Stimulated activated CD8-positive, alpha-beta memory T cell treated with anti-CD3 and anti-CD28 coated beads, Interleukin-12 subunit alpha, Interleukin-12 subunit beta, amount 100 ng/mL, for 24 hours (primary cell): ENCODE measurements around the gene ACR.
"Not testable (repeated sequence)": the region's sequence is repeated elsewhere in the genome, so short reads cannot be mapped to it uniquely, and the experiment has no call there.

Source experiments
- DNase-seq: peaks from one replicate; pipeline ENCODE4 v3.0.0-alpha.2; 2020; ENCODE audit errors: extremely low read depth

Gene ACR

DNA sequence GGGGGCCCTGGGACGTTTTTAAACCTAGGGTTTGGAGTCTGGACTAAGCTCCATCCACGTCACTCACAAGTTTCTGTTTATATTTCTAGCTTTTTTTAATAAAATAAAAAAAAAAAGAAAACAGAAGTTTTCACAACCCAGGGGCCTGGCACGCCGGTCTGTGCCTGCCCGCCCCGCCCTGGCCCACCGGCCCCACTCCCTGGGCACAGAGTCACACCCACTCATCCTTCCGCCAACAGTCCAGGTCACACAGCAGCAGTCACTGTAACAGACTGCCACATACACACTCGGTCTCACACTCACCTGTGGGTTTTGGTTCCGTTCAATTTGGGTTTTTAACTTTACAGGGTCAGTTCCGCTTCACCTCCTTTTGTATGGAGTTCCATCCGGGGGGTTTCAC, 5.3 kb upstream of the ACR start:
- no peak for DNase-seq

DNA sequence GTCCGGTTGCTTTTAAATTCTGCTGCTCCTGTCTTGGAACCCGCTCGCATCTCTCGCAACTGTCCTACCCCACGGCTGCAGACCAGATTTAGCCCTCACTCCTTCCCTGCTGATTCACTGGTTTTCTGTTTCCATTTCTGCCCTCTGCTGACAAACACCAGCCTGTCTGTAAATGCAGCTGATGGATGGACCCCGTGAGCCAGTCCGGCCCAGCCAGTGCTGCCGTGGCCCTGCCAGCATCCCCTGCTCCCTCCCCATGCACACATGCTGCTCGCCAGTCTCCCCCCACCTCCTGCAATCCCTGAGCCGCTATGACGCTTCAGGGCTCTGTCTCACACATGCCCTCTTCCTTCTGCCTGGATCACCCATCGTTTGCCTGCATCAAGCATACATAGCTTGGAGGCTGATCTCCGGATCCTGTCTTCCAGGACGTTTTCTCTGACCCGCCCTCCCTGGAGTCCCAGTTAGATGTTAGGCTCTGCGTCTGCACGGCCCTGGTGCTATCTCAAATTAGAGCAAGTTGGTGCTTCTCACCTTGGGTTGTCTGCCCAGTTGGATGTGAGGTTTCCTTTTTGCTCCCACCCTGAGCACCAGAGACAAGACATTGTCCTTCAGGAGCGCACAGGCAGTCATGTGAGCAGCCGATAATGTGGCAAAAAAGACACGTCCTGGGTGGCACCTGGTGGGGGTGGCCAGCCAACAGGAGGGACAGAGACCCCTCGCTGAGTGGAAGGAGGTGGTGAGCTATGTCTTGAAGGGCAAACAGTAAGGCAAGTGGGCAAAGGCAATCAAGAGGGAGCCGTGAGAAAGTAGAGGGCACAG, 4.3 kb upstream of the ACR start:
- DNase-seq = no peak

- DNase-seq = no peak
Observed at GRCh38 chr22:50734343-50734771, 3.6 kb upstream of the ACR start.

- no peak for DNase-seq
Observed at GRCh38 chr22:50734986-50735738, 2.8 kb upstream of the ACR start.

DNA sequence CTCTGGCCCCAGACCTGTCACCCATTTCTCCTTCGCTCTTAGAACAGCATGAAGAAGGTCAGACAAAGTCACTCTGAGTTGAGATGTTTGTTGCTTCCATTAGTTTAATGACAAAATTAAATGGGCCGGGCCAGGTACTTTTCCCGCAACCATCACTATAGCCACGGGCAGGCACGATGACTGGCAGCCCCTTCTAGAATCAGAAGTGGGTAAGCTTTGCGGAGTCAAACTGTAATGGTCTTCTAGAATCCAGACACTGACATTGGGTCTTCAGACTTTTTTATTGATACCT, 2.3 kb upstream of the ACR start:
- no peak for DNase-seq

- no peak for DNase-seq
Observed at GRCh38 chr22:50738649-50739227, 734 bp downstream of the ACR start.

DNA sequence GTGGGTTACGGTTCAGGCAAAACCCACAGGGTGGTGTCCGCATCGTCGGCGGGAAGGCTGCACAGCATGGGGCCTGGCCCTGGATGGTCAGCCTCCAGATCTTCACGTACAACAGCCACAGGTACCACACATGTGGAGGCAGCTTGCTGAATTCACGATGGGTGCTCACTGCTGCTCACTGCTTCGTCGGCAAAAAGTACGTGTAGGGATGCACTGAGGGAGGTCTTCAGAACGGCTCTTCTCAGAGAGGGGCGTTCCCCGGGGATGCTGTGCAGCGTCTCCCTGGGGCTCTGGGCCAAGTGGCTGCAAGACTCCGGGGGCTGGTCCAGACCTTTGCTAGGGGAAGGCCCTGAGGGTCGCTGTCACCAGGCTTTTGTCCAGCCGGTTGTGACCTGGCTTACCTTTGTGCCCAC, 1.3 kb downstream of the ACR start:
- DNase-seq = no peak

DNA sequence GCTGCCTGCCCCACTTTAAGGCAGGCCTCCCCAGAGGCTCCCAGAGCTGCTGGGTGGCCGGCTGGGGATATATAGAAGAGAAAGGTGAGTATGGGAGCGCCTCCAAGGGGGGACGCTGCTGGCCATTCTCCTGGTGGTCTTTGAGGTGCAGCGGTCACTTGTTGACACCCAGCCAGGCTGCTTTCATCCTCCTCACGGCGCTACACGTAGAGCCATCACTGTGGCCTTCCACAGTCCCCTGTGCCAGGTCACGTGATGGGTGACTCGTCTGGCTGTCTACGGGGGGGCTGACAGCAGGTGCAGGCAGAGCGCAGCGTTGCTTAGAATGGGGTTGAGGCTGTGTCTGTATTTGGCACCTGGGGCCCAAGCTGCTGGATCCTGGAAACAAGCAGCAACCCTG, 1.9 kb downstream of the ACR start:
- DNase-seq = no peak

GRCh38 chr22:50740714-50741113, 2.7 kb downstream of the ACR start:
- DNase-seq = not testable (repeated sequence)

DNA sequence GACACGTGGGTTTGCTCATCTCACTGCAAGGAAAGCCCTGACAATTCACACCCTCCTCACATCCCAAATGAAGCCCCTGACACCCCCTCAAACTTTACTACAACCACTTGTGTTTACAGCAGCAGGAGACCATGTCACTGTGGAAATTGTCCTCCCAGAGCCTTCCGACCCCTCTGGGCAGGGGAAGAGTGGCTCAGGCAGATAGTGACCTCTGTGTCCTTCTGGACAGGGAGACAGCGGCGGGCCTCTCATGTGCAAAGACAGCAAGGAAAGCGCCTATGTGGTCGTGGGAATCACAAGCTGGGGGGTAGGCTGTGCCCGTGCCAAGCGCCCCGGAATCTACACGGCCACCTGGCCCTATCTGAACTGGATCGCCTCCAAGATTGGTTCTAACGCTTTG, 6.4 kb downstream of the ACR start:
- not testable (repeated sequence) for DNase-seq

GRCh38 chr22:50747521-50747920, 9.5 kb downstream of the ACR start:
- not testable (repeated sequence) for DNase-seq

DNA sequence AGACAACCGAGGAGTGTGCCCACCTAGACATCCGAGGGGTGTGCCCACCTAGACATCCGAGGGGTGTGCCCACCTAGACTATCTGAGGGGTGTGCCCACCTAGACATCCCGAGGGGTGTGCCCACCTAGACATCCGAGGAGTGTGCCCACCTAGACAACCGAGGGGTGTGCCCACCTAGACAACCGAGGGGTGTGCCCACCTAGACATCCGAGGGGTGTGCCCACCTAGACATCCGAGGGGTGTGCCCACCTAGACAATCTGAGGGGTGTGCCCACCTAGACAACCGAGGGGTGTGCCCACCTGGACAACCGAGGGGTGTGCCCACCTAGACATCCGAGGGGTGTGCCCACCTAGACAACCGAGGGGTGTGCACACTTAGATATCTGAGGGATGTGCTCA, 10.6 kb downstream of the ACR start:
- not testable (repeated sequence) for DNase-seq

- DNase-seq = not testable (repeated sequence)
Observed at GRCh38 chr22:50749302-50750074, 11.5 kb downstream of the ACR start.

GRCh38 chr22:50755251-50755650, 17.2 kb downstream of the ACR start:
- not testable (repeated sequence) for DNase-seq

GRCh38 chr22:50756406-50756805, 18.4 kb downstream of the ACR start:
- not testable (repeated sequence) for DNase-seq

GRCh38 chr22:50756949-50757491, 19.0 kb downstream of the ACR start:
- DNase-seq = not testable (repeated sequence)

DNA sequence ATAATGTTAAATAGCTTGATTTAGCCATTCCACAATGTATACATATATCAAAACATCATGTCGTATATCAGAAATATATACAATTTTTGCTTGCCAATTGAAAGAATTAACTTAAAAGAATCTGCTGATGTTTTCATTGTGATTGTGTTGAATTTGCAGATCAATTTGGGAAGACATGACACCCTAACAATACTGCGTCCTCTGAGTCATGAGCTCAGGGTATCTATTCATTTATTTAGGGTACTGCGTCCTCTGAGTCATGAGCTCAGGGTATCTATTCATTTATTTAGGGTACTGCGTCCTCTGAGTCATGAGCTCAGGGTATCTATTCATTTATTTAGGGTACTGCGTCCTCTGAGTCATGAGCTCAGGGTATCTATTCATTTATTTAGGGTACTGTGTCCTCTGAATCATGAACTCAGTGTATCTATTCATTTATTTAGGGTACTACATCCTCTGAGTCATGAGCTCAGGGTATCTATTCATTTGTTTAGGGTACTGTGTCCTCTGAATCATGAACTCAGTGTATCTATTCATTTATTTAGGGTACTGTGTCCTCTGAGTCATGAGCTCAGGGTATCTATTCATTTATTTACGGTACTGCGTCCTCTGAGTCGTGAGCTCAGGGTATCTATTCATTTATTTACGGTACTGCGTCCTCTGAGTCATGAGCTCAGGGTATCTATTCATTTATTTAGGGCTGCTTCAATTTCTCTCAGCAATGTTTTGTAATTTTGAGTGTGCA, 21.8 kb downstream of the ACR start:
- DNase-seq = not testable (repeated sequence)

- DNase-seq = not testable (repeated sequence)
Observed at GRCh38 chr22:50761829-50762228, 23.8 kb downstream of the ACR start.

DNA sequence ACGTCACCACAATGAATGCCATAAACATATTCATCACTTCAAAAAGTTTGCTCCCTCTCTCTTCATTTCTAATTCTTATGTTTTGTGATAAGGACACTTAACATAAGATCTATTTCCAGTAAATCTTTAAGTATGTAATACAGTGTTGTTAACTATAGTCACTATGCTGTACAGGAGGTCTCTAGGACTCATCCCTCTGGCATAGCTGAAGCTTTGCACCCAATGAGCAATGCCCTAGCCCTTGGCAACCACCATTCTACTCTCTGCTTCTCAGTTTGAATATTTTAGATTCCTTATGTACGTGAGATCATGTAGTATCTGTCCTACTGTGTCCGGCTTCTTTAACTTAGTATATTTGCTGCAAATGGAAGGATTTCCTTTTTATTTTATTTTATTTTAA, 26.3 kb downstream of the ACR start:
- DNase-seq = not testable (repeated sequence)

- not testable (repeated sequence) for DNase-seq
Observed at GRCh38 chr22:50775132-50775531, 37.1 kb downstream of the ACR start.

DNA sequence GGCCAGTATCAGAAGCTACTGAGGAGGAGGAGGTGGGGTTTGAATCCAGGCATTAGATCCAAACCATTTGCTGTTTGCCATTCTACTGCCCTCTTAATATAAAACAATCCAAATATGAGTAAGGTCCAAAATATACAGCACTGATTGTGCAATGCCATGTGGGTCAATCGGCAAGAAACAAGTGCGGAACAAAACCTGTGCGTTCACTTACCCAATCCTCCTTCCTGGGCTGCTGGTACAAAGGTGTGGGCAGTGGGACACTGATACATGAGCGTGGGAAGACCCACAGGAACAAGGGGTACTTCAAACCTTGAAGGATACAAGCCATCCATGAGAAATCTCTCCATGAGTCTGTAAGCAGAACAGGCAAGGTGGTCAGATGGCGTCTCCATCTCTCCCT, 39.6 kb downstream of the ACR start:
- DNase-seq = not testable (repeated sequence)
